Heart right ventricle (tissue), 16 donors: ENCODE data around the gene VIPR2. TPM values are rescaled to one million over a fixed set of nuclear protein-coding genes. Genes with fewer than 3 reads are reported as not detected.

Experiments
- ATAC-seq, 8 donors: fragments of 200-7000 bp; cut with Tn5 transposase; one replicate each; pipeline ENCODE4 v1.9.1; 2020; ENCODE audit warnings: mild to moderate bottlenecking in 8 of 8, moderate library complexity in 8 of 8, moderate number of reproducible peaks in 1 of 8
- DNase-seq, 2 donors: peaks; one replicate each; pipeline ENCODE4 v3.0.0-alpha.2; 2020
- H3K27ac ChIP-seq, 10 donors: fragments of 200-600 bp; sonication (generic) in 2 of 10; one replicate each; pipeline versions ENCODE4 v1.5.0 to v1.8.0; 2020 to 2022; ENCODE audit warnings: mild to moderate bottlenecking in 3 of 10
- H3K27me3 ChIP-seq, 7 donors: fragments of 200-600 bp; one replicate each; pipeline ENCODE4 v1.8.0; 2021 to 2022; ENCODE audit warnings: mild to moderate bottlenecking in 2 of 7
- H3K36me3 ChIP-seq, 9 donors: fragments of 200-600 bp; sonication (generic) in 1 of 9; one replicate each; pipeline versions ENCODE4 v1.5.0 to v1.8.0; 2020 to 2022; ENCODE audit warnings: mild to moderate bottlenecking in 2 of 9
- H3K4me1 ChIP-seq, 9 donors: fragments of 200-600 bp; sonication (generic) in 1 of 9; one replicate each; pipeline versions ENCODE4 v1.5.0 to v1.8.0; 2020 to 2022; ENCODE audit warnings: mild to moderate bottlenecking in 4 of 9
- H3K4me3 ChIP-seq, 10 donors: fragments of 200-600 bp; sonication (generic) in 2 of 10; one replicate each; pipeline versions ENCODE4 v1.5.0 to v1.8.0; 2020 to 2022; ENCODE audit warnings: mild to moderate bottlenecking in 7 of 10, moderate library complexity in 2 of 10
- H3K9me3 ChIP-seq, 11 donors: fragments of 200-600 bp in 10 of 11; sonication (generic) in 2 of 11; one replicate each; pipeline versions ENCODE4 v1.5.0 to v1.8.0; 2013 to 2022; ENCODE audit warnings: mild to moderate bottlenecking in 2 of 11, control low read depth in 1 of 11, moderate library complexity in 1 of 11
- WGBS, 2 donors: extraction: QIAGEN DNeasy Blood & Tissue Kit; methylation state at CpG; one replicate each; pipeline ENCODE4 v1.1.7; 2013; ENCODE audit warnings: inconsistent platforms in 1 of 2; 5-methylcytosine and 5-hydroxymethylcytosine counted together
- intact Hi-C, 10 donors: fragments of 100-400 bp; cut with DNase I; formaldehyde crosslinking; loops; one replicate each; pipeline versions ENCODE4 v1.11.1 to v1.14.2; 2022
- polyA plus RNA-seq, 2 donors: library from polyadenylated mRNA; stranded (reverse); fragments of 200-250 nt; gene quantifications; one replicate each; pipeline ENCODE4 v1.2.3, GENCODE V29; 2013
- total RNA-seq, 10 donors: library from RNA; stranded (reverse); fragmentation: NEBNext Ultra II Directional in 3 of 10; extraction: Animal tissue kit (Norgen Biotek cat#: 25700) in 3 of 10; gene quantifications; one replicate each; pipeline versions ENCODE4 v1.2.1 to v1.2.4, GENCODE V29; 2021 to 2023
- TF ChIP-seq, protein P1 (sequence below), 9 donors: fragments of 200-600 bp; sonication (generic) in 2 of 9; IDR thresholded peaks; one replicate each; pipeline versions ENCODE4 v1.5.0 to v1.8.0; 2021 to 2022; ENCODE audit warnings: antibody characterized with exemption in 9 of 9, mild to moderate bottlenecking in 5 of 9, moderate library complexity in 1 of 9
- donor health status: Arrhythmogenic right ventricular cardiomyopathy.
- donor health status: ischemic (EF 13 %, LVEDD 7.1; RV severe dilation, severe dysfunction).
- donor health status: healthy with polysubstance abuse.
- donor health status: DM: no; HTN: yes; CAD: no.
- donor health status: DM: no; HTN: no; CAD: no.
- donor health status: ischemic (EF 25% LVEDD 6.9; RV normal size, moderate dysfunction).
- donor health status: ischemic (EF 25% LVEDD 5.7; RV mildly dilated, moderate dysfunction).
- donor health status: healthy.
- donor health status: DM: yes; HTN: yes; CAD: no.
- donor health status: Ischemic cardiomyopathy.
- donor health status: ischemic (EF 35%, LVEDD 5.7; RV mildly dilated, moderate dysfunction).
- donor health status: nonischemic (EF 11% LVEDD 7.7; RV severe dilation, severe dysfunction).
- donor health status: DM: yes; HTN: yes; CAD: no.
- donor health status: PGD.
- donor health status: ischemic (EF 29% LVEDD 5.4; RV normal size, mild dysfunction).
- donor health status: nonischemic (EF 23%, LVEDD 6.1; RV moderate dilation, normal function).

Gene VIPR2
- total and polyA plus RNA-seq, 12 donors: 3.0 to 30.6 (median 19.1) TPM

DNA sequence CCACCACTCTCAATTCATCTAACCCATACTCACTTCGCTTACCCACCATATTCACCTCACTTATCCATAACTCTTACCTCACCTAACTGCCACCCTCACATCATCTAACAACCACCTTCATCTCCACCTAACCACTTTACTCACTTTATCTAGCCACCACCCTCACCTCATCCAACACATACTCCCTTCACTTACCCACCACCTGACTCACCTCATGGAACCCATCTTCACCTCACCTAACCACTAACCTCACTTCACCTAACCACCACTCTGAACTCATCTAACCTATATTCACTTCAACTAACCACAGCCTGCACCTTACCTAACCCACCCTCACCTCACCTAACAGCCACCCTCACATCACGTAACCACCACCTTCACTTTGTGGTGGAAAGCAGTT, 84.2 kb downstream of the VIPR2 start:
- no peak overlapping the region for H3K4me3 ChIP-seq
- no peak overlapping the region for H3K27ac ChIP-seq
- intact Hi-C loops: no loop called here
- ATAC-seq (no peak), DNase-seq (no peak)
- H3K27me3 ChIP-seq: peaks cover 0 to 4% (median 0%) of the 10 kb centered on the region in 7 donors
- H3K9me3 ChIP-seq: no peaks in the 10 kb centered on the region
- TF ChIP-seq, protein P1, sequence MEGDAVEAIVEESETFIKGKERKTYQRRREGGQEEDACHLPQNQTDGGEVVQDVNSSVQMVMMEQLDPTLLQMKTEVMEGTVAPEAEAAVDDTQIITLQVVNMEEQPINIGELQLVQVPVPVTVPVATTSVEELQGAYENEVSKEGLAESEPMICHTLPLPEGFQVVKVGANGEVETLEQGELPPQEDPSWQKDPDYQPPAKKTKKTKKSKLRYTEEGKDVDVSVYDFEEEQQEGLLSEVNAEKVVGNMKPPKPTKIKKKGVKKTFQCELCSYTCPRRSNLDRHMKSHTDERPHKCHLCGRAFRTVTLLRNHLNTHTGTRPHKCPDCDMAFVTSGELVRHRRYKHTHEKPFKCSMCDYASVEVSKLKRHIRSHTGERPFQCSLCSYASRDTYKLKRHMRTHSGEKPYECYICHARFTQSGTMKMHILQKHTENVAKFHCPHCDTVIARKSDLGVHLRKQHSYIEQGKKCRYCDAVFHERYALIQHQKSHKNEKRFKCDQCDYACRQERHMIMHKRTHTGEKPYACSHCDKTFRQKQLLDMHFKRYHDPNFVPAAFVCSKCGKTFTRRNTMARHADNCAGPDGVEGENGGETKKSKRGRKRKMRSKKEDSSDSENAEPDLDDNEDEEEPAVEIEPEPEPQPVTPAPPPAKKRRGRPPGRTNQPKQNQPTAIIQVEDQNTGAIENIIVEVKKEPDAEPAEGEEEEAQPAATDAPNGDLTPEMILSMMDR (IDR thresholded peaks at IDR 0.05): no peak
- peaks cover 0 to 22% (median 0%) of the 10 kb centered on the region in 9 donors for H3K36me3 ChIP-seq
- WGBS, 2 donors: 94 to 97% methylated on average over 2 of the region's 2 CpGs
- H3K4me1 ChIP-seq: peaks cover 0 to 12% (median 5%) of the 10 kb centered on the region in 9 donors

DNA sequence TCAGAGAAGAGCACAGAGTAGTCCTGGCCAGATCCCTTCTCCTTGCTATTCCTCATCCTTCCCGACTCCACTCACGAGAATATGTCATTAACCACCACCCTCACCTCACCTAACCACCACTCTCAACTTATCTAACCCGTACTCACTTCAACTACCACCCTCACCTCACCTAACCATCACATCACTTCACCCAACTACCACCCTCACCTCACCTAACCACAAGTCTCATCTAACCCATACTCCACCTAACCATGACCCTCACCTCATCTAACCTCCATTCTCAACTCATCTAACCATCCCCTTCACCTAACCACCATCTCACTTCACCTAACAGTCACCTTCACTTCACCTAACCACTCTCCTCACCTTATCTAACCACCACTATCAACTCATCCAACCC, 85.0 kb downstream of the VIPR2 start:
- DNase-seq: no peak
- Histone ChIP-seq H3K36me3 (peaks cover 0 to 29% (median 0%) of the 10 kb centered on the region in 9 donors), H3K4me1 (peaks cover 0 to 4% (median 0%) of the 10 kb centered on the region in 9 donors), H3K9me3 (no peaks in the 10 kb centered on the region), H3K4me3 (no peak overlapping the region), H3K27ac (no peak overlapping the region), H3K27me3 (peaks cover 0 to 4% (median 0%) of the 10 kb centered on the region in 7 donors)
- intact Hi-C loops: loop anchor here in 1 of 10 donors (10.0 kb wide), 1 partner anchor 75 kb away; no protein-coding TSS in a partner anchor
- TF ChIP-seq, protein P1 (IDR thresholded peaks at IDR 0.05): no peak
- no peak for ATAC-seq
- WGBS, 2 donors: 90 to 92% methylated on average over 3 of the region's 3 CpGs

DNA sequence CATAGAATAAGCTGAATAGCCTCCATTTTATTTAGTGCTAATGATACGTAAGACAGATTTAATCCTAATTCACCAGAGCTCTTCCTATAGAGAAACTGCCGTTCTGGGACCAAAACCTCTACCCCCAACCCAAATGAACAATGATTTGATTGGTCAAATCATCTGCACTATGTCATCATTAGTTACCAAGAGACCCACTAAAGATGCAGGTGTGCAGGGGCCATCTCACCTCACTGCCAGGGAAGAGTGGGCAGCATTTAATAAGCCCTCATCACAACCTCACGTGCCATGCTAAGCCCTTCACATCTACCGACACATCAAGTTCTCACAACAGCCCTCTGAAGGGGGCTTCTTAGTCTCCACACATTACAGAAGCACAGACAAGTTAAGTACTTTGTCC, 87.0 kb downstream of the VIPR2 start:
- Histone ChIP-seq H3K27me3 (peaks cover 0 to 4% (median 0%) of the 10 kb centered on the region in 7 donors), H3K36me3 (peaks cover 0 to 29% (median 0%) of the 10 kb centered on the region in 9 donors), H3K27ac (no peak overlapping the region), H3K9me3 (peaks cover 0 to under 1% (median 0%) of the 10 kb centered on the region in 11 donors), H3K4me3 (no peak overlapping the region), H3K4me1 (no peaks in the 10 kb centered on the region)
- TF ChIP-seq, protein P1 (IDR thresholded peaks at IDR 0.05): no peak
- intact Hi-C loops: loop anchor here in 2 of 10 donors (1.0 to 10.0 kb wide), 2 partner anchors 22 to 77 kb away; no protein-coding TSS in a partner anchor
- DNase-seq: no peak
- 91 to 93% methylated on average over 4 of the region's 4 CpGs for WGBS, 2 donors
- no peak for ATAC-seq

DNA sequence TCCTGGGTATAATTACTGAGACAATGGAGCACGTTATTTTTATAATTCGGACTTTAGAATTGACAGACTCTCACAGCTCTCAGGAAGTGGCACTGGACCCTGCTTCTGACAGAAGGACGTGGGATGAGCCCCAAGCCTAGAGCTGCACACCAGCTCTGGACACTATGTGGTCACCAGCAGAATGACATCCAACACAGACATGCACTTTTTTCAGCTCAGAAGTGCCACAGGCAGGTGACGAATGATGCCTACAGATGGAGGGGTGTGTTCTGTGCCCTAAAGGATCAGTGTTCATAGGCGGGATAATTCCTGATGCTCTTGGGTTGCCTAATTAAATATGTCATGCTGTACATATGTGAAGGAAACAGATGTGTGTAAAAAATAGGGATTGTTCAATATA, 87.9 kb downstream of the VIPR2 start:
- Histone ChIP-seq H3K4me1 (no peaks in the 10 kb centered on the region), H3K27me3 (peaks cover 0 to 4% (median 0%) of the 10 kb centered on the region in 7 donors), H3K27ac (no peak overlapping the region), H3K9me3 (peaks cover 0 to 9% (median 6%) of the 10 kb centered on the region in 11 donors), H3K4me3 (no peak overlapping the region), H3K36me3 (peaks cover 0 to 29% (median 0%) of the 10 kb centered on the region in 9 donors)
- DNase-seq (no peak), ATAC-seq (no peak)
- 75 to 79% methylated on average over 5 of the region's 5 CpGs for WGBS, 2 donors
- TF ChIP-seq, protein P1 (IDR thresholded peaks at IDR 0.05): no peak
- intact Hi-C loops: loop anchor here in 1 of 10 donors (10.0 kb wide), 1 partner anchor 78 kb away; no protein-coding TSS in a partner anchor
